Spleen (tissue), 11 donors: ENCODE data around the gene CAMK1G. TPM values are rescaled to one million over a fixed set of nuclear protein-coding genes. Genes with fewer than 3 reads are reported as not detected.

Experiments
- DNase-seq: peaks from one replicate; pipeline ENCODE4 v3.0.0-alpha.2; 2020
- H3K27ac ChIP-seq, 8 donors: fragments of 200-600 bp; sonication (generic) in 7 of 8; 1 replicate in 4 of 8; 2 replicates in 4 of 8; pipeline versions ENCODE4 v1.5.0 to v1.8.0; 2016 to 2021; ENCODE audit warnings: inconsistent platforms in 4 of 8, mild to moderate bottlenecking in 4 of 8, moderate library complexity in 1 of 8
- H3K27me3 ChIP-seq, 7 donors: fragments of 200-600 bp; sonication (generic) in 6 of 7; replicated peaks in 1 of 7; 1 replicate in 4 of 7; 2 replicates in 3 of 7; pipeline versions ENCODE4 v1.5.0 to v1.8.0; 2016 to 2021; ENCODE audit warnings: inconsistent platforms in 3 of 7, mild to moderate bottlenecking in 1 of 7
- H3K36me3 ChIP-seq, 6 donors: fragments of 200-600 bp; sonication (generic) in 5 of 6; 1 replicate in 4 of 6; 2 replicates in 2 of 6; pipeline versions ENCODE4 v1.5.0 to v1.8.0; 2016 to 2021; ENCODE audit warnings: inconsistent platforms in 2 of 6
- H3K4me1 ChIP-seq, 6 donors: fragments of 200-600 bp; sonication (generic) in 5 of 6; 1 replicate in 3 of 6; 2 replicates in 3 of 6; pipeline versions ENCODE4 v1.5.0 to v1.8.0; 2016 to 2021; ENCODE audit warnings: inconsistent platforms in 3 of 6
- H3K4me3 ChIP-seq, 8 donors: fragments of 200-600 bp; sonication (generic) in 7 of 8; 1 replicate in 4 of 8; 2 replicates in 4 of 8; pipeline versions ENCODE4 v1.5.0 to v1.8.0; 2016 to 2021; ENCODE audit warnings: inconsistent platforms in 4 of 8, mild to moderate bottlenecking in 4 of 8, moderate library complexity in 2 of 8
- H3K9me3 ChIP-seq, 8 donors: fragments of 200-600 bp; sonication (generic) in 7 of 8; 1 replicate in 4 of 8; 2 replicates in 4 of 8; pipeline versions ENCODE4 v1.5.0 to v1.8.0; 2016 to 2021; ENCODE audit warnings: inconsistent platforms in 4 of 8
- CTCF ChIP-seq, 11 experiments: fragments of 200-600 bp in 7 of 11; fragments of 450-650 bp in 4 of 11; sonication (generic) in 4 of 11; IDR thresholded peaks in 8 of 11; conservative IDR thresholded peaks in 3 of 11; 1 replicate in 7 of 11; 2 replicates in 4 of 11; pipeline versions ENCODE4 v1.4.0 to v1.8.0; 2016 to 2021; ENCODE audit warnings: antibody characterized with exemption in 11 of 11, inconsistent platforms in 4 of 11, mild to moderate bottlenecking in 1 of 11
- POLR2A ChIP-seq, 3 donors: fragments of 450-650 bp; IDR thresholded peaks; one replicate each; pipeline ENCODE4 v1.5.1; 2017; ENCODE audit warnings: antibody characterized with exemption in 3 of 3, mild to moderate bottlenecking in 1 of 3
- POLR2AphosphoS5 ChIP-seq, 3 donors: sonication (generic); formaldehyde crosslinking; IDR thresholded peaks; one replicate each; pipeline ENCODE4 v1.5.1; 2017; ENCODE audit warnings: antibody characterized with exemption in 3 of 3
- WGBS, 5 donors: extraction: QIAGEN DNeasy Blood & Tissue Kit in 3 of 5; methylation state at CpG; one replicate each; pipeline versions ENCODE4 v1.1.5 to v1.1.7; 2013 to 2018; 5-methylcytosine and 5-hydroxymethylcytosine counted together
- intact Hi-C: fragments of 100-400 bp; cut with DNase I; formaldehyde crosslinking; loops from one replicate; pipeline ENCODE4 v1.15.0; 2023; ENCODE audit warnings: low total_unique reads
- polyA plus RNA-seq, 3 donors: library from polyadenylated mRNA; stranded (reverse); fragments of 200-250 nt; gene quantifications; one replicate each; pipeline ENCODE4 v1.2.1, GENCODE V29; 2013
- total RNA-seq, 7 donors: library from RNA; depleted of rRNA in 3 of 7; stranded (reverse); fragments of >200 nt in 3 of 7; fragmentation: NEBNext Ultra II Directional in 4 of 7; extraction: Animal tissue kit (Norgen Biotek cat#: 25700) in 4 of 7; gene quantifications; one replicate each; pipeline versions ENCODE4 v1.1.0 to v1.2.1, GENCODE V29; 2016 to 2021
- donor health status: healthy with polysubstance abuse.
- donor health status: DM: no; HTN: no; CAD: no; lungs with moderate emphysema.
- donor health status: DM: no; HTN: no; CAD: no.
- donor health status: Bipolar disorder and iron deficiency.
- donor health status: healthy.
- donor health status: DM: no; HTN: no; CAD: no.
- donor health status: DM: yes; HTN: yes; CAD: no.

CAMK1G gene
- total and polyA plus RNA-seq, 10 donors, result 0.68 to 12.2 (median 3.0) TPM

GRCh38 chr1:209655411-209656231 is 72.1 kb downstream of the CAMK1G start:
- intact Hi-C loops, result no loop called here
- H3K27me3 ChIP-seq, result peaks cover 0 to 54% (median 5%) of the 10 kb centered on the region in 7 donors
- no peak for TF ChIP-seq POLR2A (IDR thresholded peaks at IDR 0.05)
- TF ChIP-seq POLR2AphosphoS5 (IDR thresholded peaks at IDR 0.05), result no peak
- no peak for TF ChIP-seq CTCF (IDR thresholded peaks at IDR 0.05 in 8 of 11, conservative IDR thresholded peaks at IDR 0.05 in 3 of 11)
- H3K9me3 ChIP-seq, result no peaks in the 10 kb centered on the region
- H3K27ac ChIP-seq, result no peak overlapping the region
- no peak for DNase-seq
- peaks cover 7 to 60% (median 18%) of the 10 kb centered on the region in 6 donors for H3K4me1 ChIP-seq
- H3K36me3 ChIP-seq, result no peaks in the 10 kb centered on the region
- WGBS, 5 donors, result 78 to 89% (median 87%) methylated on average over 9 of the region's 9 CpGs
- no peak overlapping the region for H3K4me3 ChIP-seq

GRCh38 chr1:209657140-209657879 is 73.8 kb downstream of the CAMK1G start:
- WGBS, 5 donors, result 45 to 73% (median 57%) methylated on average over 6 to 9 of the region's 9 CpGs
- Histone ChIP-seq H3K36me3 (no peaks in the 10 kb centered on the region), H3K4me1 (peaks cover 7 to 54% (median 17%) of the 10 kb centered on the region in 6 donors), H3K27me3 (peaks cover 0 to 52% (median 5%) of the 10 kb centered on the region in 7 donors), H3K27ac (peak overlapping the region in 7 of 8 donors; percentile 33 to 86 (median 75)), H3K4me3 (peak overlapping the region in 1 of 8 donors; percentile 52), H3K9me3 (no peaks in the 10 kb centered on the region)
- TF ChIP-seq CTCF (IDR thresholded peaks at IDR 0.05 in 8 of 11, conservative IDR thresholded peaks at IDR 0.05 in 3 of 11), result peak in 2 of 11 experiments; percentile 12 to 32
- no peak for TF ChIP-seq POLR2A (IDR thresholded peaks at IDR 0.05)
- TF ChIP-seq POLR2AphosphoS5 (IDR thresholded peaks at IDR 0.05), result peak in 2 of 3 donors; percentile 53 to 81
- intact Hi-C loops, result no loop called here
- DNase-seq, result peak; percentile 87

GRCh38 chr1:209657918-209658317 is 74.4 kb downstream of the CAMK1G start:
- H3K27me3 ChIP-seq, result peaks cover 0 to 48% (median 5%) of the 10 kb centered on the region in 7 donors
- peaks cover 7 to 48% (median 17%) of the 10 kb centered on the region in 6 donors for H3K4me1 ChIP-seq
- DNase-seq, result no peak
- no peaks in the 10 kb centered on the region for H3K36me3 ChIP-seq
- H3K4me3 ChIP-seq, result peak overlapping the region in 1 of 8 donors; percentile 52
- no peaks in the 10 kb centered on the region for H3K9me3 ChIP-seq
- peak overlapping the region in 5 of 8 donors; percentile 33 to 86 (median 76) for H3K27ac ChIP-seq
- 51 to 95% (median 89%) methylated on average over 5 of the region's 5 CpGs for WGBS, 5 donors
- TF ChIP-seq POLR2A (IDR thresholded peaks at IDR 0.05), result no peak
- TF ChIP-seq POLR2AphosphoS5 (IDR thresholded peaks at IDR 0.05), result no peak
- no peak for TF ChIP-seq CTCF (IDR thresholded peaks at IDR 0.05 in 8 of 11, conservative IDR thresholded peaks at IDR 0.05 in 3 of 11)
- intact Hi-C loops, result no loop called here
